OCI-LY7 (cell line): ENCODE results near the gene ARFGEF3.

ENCODE experiments used
- CTCF ChIP-seq: fragments of 200-600 bp; sonication (generic); conservative IDR thresholded peaks from 2 replicates; pipeline ENCODE4 v1.5.1; 2014; ENCODE audit warnings: mild to moderate bottlenecking, antibody characterized with exemption, low read length, moderate library complexity, mixed read lengths
- EZH2phosphoT487 ChIP-seq: fragments of 200-600 bp; sonication (generic); IDR thresholded peaks from 2 replicates; pipeline ENCODE4 v1.6.1; 2018; ENCODE audit warnings: low read depth, borderline replicate concordance, mild to moderate bottlenecking, mixed run types, antibody characterized with exemption, low read length, moderate library complexity, mixed read lengths

- TF ChIP-seq CTCF (no peak), EZH2phosphoT487 (no peak)
Observed at GRCh38 chr6:138176652-138177232, 15.0 kb downstream of the ARFGEF3 start.
